IMR-90 (cell line): ENCODE data around the gene RAVER1. TPM values are rescaled to one million over a fixed set of nuclear protein-coding genes. Genes with fewer than 3 reads are reported as not detected.
"Not testable (repeated sequence)": the region's sequence is repeated elsewhere in the genome, so short reads cannot be mapped to it uniquely, and the experiment has no call there.

ENCODE experiments used
- ATAC-seq: fragments of 200-7000 bp; cut with Tn5 transposase; 2 replicates; pipeline ENCODE4 v1.9.1; 2020; ENCODE audit warnings: low read depth, mild to moderate bottlenecking, moderate library complexity
- BruUV-seq: library from RNA; stranded (reverse); fragments of 400-500 nt; replicated peaks from 2 replicates; lab custom pipeline; 2021; lab: Mats Ljungman, UMichigan
- CTCF ChIA-PET: fragments of 300-600 bp; formaldehyde crosslinking; extraction: SDS; loops from one replicate; lab custom pipeline; 2021; ENCODE audit warnings: antibody characterized with exemption; lab: Yijun Ruan, JAX
- POLR2A ChIA-PET: fragments of 300-600 bp; sonication (Branson Sonifier 250); formaldehyde crosslinking; loops from one replicate; lab custom pipeline; 2022; ENCODE audit warnings: antibody characterized with exemption; ENCODE audit not compliant: unreplicated experiment; lab: Charles Lee
- DNase-seq: peaks from one replicate; pipeline ENCODE4 v3.0.0; 2013
- H2AFZ ChIP-seq: replicated peaks from 2 replicates; pipeline ENCODE3; 2013; ENCODE audit warnings: low read length, mild to moderate bottlenecking; ENCODE audit not compliant: poor library complexity
- H2AK5ac ChIP-seq: 2 replicates; pipeline ENCODE4 v1.6.1; 2013; ENCODE audit warnings: low read depth, low read length, inconsistent platforms
- H2AK9ac ChIP-seq: replicated peaks from 2 replicates; pipeline ENCODE3; 2013; ENCODE audit warnings: mild to moderate bottlenecking, low read depth, low read length, moderate library complexity; ENCODE audit not compliant: poor library complexity
- H2BK120ac ChIP-seq: 2 replicates; pipeline ENCODE4 v1.6.1; 2013; ENCODE audit warnings: low read depth, low read length, inconsistent platforms
- H2BK15ac ChIP-seq: 3 replicates; pipeline ENCODE4 v1.6.1; 2013; ENCODE audit warnings: low read depth, low read length, inconsistent platforms
- H2BK20ac ChIP-seq: 2 replicates; pipeline ENCODE4 v1.6.1; 2013; ENCODE audit warnings: low read depth, mild to moderate bottlenecking, inconsistent platforms, low read length, moderate library complexity
- H2BK5ac ChIP-seq: 2 replicates; pipeline ENCODE4 v1.6.1; 2013; ENCODE audit warnings: mild to moderate bottlenecking, low read depth, low read length, inconsistent platforms; ENCODE audit not compliant: poor library complexity, severe bottlenecking
- H3K14ac ChIP-seq: replicated peaks from 2 replicates; pipeline ENCODE4 v1.6.1; 2013; ENCODE audit warnings: low read depth, low read length, inconsistent platforms
- H3K18ac ChIP-seq: 2 replicates; pipeline ENCODE4 v1.6.1; 2013; ENCODE audit warnings: low read depth, low read length, control low read depth
- H3K23ac ChIP-seq: 2 replicates; pipeline ENCODE4 v1.6.1; 2013; ENCODE audit warnings: low read depth, low read length, inconsistent platforms
- H3K27ac ChIP-seq: 2 replicates; pipeline ENCODE4 v1.5.1; 2013; ENCODE audit warnings: mild to moderate bottlenecking, control low read depth, low read length; ENCODE audit not compliant: insufficient read depth
- H3K27me3 ChIP-seq: 2 replicates; pipeline ENCODE4 v1.6.1; 2013; ENCODE audit warnings: low read length; ENCODE audit not compliant: control insufficient read depth, insufficient read depth
- H3K36me3 ChIP-seq: 2 replicates; pipeline ENCODE4 v1.6.1; 2013; ENCODE audit warnings: low read length, mixed read lengths; ENCODE audit not compliant: control insufficient read depth, insufficient read depth
- H3K4ac ChIP-seq: 2 replicates; pipeline ENCODE4 v1.6.1; 2013; ENCODE audit warnings: low read depth, low read length, inconsistent platforms
- H3K4me1 ChIP-seq: 2 replicates; pipeline ENCODE4 v1.6.1; 2013; ENCODE audit warnings: low read length, mixed read lengths; ENCODE audit not compliant: control insufficient read depth, insufficient read depth
- H3K4me2 ChIP-seq: 2 replicates; pipeline ENCODE4 v1.6.1; 2013; ENCODE audit warnings: low read depth, mild to moderate bottlenecking, control low read depth, low read length, moderate library complexity
- H3K4me3 ChIP-seq: 2 replicates; pipeline ENCODE4 v1.5.1; 2013; ENCODE audit warnings: low read depth, mild to moderate bottlenecking, control low read depth, low read length, moderate library complexity; ENCODE audit not compliant: insufficient read depth
- H3K56ac ChIP-seq: 2 replicates; pipeline ENCODE4 v1.6.1; 2013; ENCODE audit warnings: low read length, inconsistent platforms; ENCODE audit not compliant: insufficient read depth; ENCODE audit errors: extremely low read depth
- H3K79me1 ChIP-seq, 2 experiments: 2 replicates each; pipeline ENCODE4 v1.6.1; 2013; ENCODE audit warnings: low read length in 2 of 2, inconsistent platforms in 1 of 2, low read depth in 1 of 2
- H3K9ac ChIP-seq: 2 replicates; pipeline ENCODE4 v1.6.1; 2013; ENCODE audit warnings: low read depth, low read length, control low read depth
- H3K9me1 ChIP-seq: 2 replicates; pipeline ENCODE4 v1.6.1; 2013; ENCODE audit warnings: low read length, inconsistent platforms; ENCODE audit not compliant: insufficient read depth
- H3K9me3 ChIP-seq: 2 replicates; pipeline ENCODE4 v1.6.1; 2013; ENCODE audit warnings: low read length; ENCODE audit not compliant: control insufficient read depth, insufficient read depth
- H4K20me1 ChIP-seq: 2 replicates; pipeline ENCODE4 v1.6.1; 2013; ENCODE audit warnings: low read length, inconsistent platforms; ENCODE audit not compliant: insufficient read depth
- H4K5ac ChIP-seq: 2 replicates; pipeline ENCODE4 v1.6.1; 2013; ENCODE audit warnings: mild to moderate bottlenecking, low read depth, low read length, control low read depth
- H4K8ac ChIP-seq, 2 experiments: 2 replicates each; pipeline ENCODE4 v1.6.1; 2013; ENCODE audit warnings: low read depth in 2 of 2, low read length in 2 of 2, control low read depth in 1 of 2, inconsistent platforms in 1 of 2
- H4K91ac ChIP-seq: 2 replicates; pipeline ENCODE4 v1.6.1; 2013; ENCODE audit warnings: low read depth, low read length, inconsistent platforms; ENCODE audit not compliant: insufficient read depth
- WGBS, 2 experiments: methylation state at CpG; one replicate each; pipeline versions ENCODE4 v1.1.5 to v1.1.7; 2013; ENCODE audit warnings: missing lambda C conversion rate in 2 of 2; ENCODE audit not compliant: insufficient read length in 1 of 2; ENCODE audit errors: extremely low coverage in 2 of 2; 5-methylcytosine and 5-hydroxymethylcytosine counted together
- dilution Hi-C: fragments of 300-500 bp; cut with HindIII; formaldehyde crosslinking; loops from one replicate; pipeline ENCODE4 v1.14.3; 2018; ENCODE audit warnings: low sequenced_read_pairs; ENCODE audit not compliant: unreplicated experiment
- in situ Hi-C: fragments of 300-500 bp; cut with MboI; formaldehyde crosslinking; loops from 3 replicates; pipeline ENCODE4 v1.14.3; 2019; ENCODE audit warnings: low sequenced_read_pairs, inconsistent platforms, mixed read lengths
- intact Hi-C: fragments of 100-400 bp; cut with micrococcal nuclease; formaldehyde crosslinking; loops from 2 replicates; pipeline ENCODE4 v1.10.0; 2022
- polyA plus RNA-seq, 3 experiments: library from polyadenylated mRNA; depleted of rRNA; stranded (reverse); fragments of >200 nt; gene quantifications; 2 replicates each; pipeline ENCODE4 v1.2.3, GENCODE V29; 2012; ENCODE audit warnings: low replicate concordance in 1 of 3
- total RNA-seq: library from RNA; depleted of rRNA; stranded (reverse); fragments of >200 nt; gene quantifications from 2 replicates; pipeline ENCODE4 v1.2.3, GENCODE V29; 2012

The RAVER1 gene
- total and polyA plus RNA-seq, 2 of the 4 experiments (the other 2 are of a cell fraction), result 2.7 to 18.1 TPM

GRCh38 chr19:10366950-10367512 lies 33.7 kb upstream of the RAVER1 start:
- H2AFZ ChIP-seq, H3K18ac ChIP-seq, ATAC-seq, H3K56ac ChIP-seq, H3K9me3 ChIP-seq, DNase-seq, BruUV-seq, H3K4me1 ChIP-seq, H2BK5ac ChIP-seq, H3K23ac ChIP-seq, H2AK5ac ChIP-seq, H2BK15ac ChIP-seq, H3K9me1 ChIP-seq, H3K4me2 ChIP-seq, CTCF ChIA-PET, intact Hi-C loops, H3K27ac ChIP-seq, H4K8ac ChIP-seq, H4K20me1 ChIP-seq, in situ Hi-C loops, H3K14ac ChIP-seq, H3K4ac ChIP-seq, H3K27me3 ChIP-seq, H4K5ac ChIP-seq, H2AK9ac ChIP-seq, H2BK120ac ChIP-seq, dilution Hi-C loops, H2BK20ac ChIP-seq, H3K9ac ChIP-seq, H4K91ac ChIP-seq, H3K4me3 ChIP-seq: not testable (repeated sequence)
- Histone ChIP-seq H3K79me1 (peaks cover 0 to 13% of the 10 kb centered on the region in 2 experiments; a peak in 1 of 4 replicates), H3K36me3 (peaks cover 67% of the 10 kb centered on the region)
- WGBS, 2 experiments, result no CpG with 5 or more reads among the region's 4 CpGs
- POLR2A ChIA-PET, result interaction anchor here (0.8 kb wide), 1 partner anchor 16 kb away, joined by 3 read pairs; no protein-coding TSS in a partner anchor
